ENCODE results near the gene BLOC1S5.

Gene BLOC1S5

GRCh38 chr6:8023638-8024037 lies 40.6 kb downstream of the BLOC1S5 start:
- Histone ChIP-seq H3K4me2 (ENCODE audit: low read length, poor library complexity, severe bottlenecking) (no peak overlapping the region), H2BK5ac (ENCODE audit: low read depth, low read length, poor library complexity, severe bottlenecking) (no peak overlapping the region), H4K8ac (ENCODE audit: low read length) (no peak overlapping the region), H2AFZ (ENCODE audit: low read depth, low read length) (no peak overlapping the region), H3K4me3 (ENCODE audit: insufficient read depth in 1 of 2, low read depth in 1 of 2, low read length in 2 of 2) (no peak overlapping the region), H2BK15ac (ENCODE audit: low read depth, poor library complexity, severe bottlenecking) (no peak overlapping the region), H2BK12ac (ENCODE audit: low read length in 2 of 2) (no peak overlapping the region), H3K4ac (ENCODE audit: low read depth in 1 of 2, low read length in 2 of 2) (no peak overlapping the region), H3K4me1 (ENCODE audit: control insufficient read depth, insufficient read depth, low read depth, low read length) (peaks cover 2% of the 10 kb centered on the region), H3K27ac (ENCODE audit: low read length, poor library complexity, severe bottlenecking) (no peak overlapping the region), H3K23ac (ENCODE audit: low read length in 2 of 2) (no peak overlapping the region), H3K14ac (ENCODE audit: low read length in 2 of 2) (no peak overlapping the region), H3K79me1 (replicated peaks; ENCODE audit: low read length, poor library complexity, severe bottlenecking) (peaks cover 11% of the 10 kb centered on the region), H2AK5ac (ENCODE audit: low read length, severe bottlenecking) (no peak overlapping the region), H3K27me3 (ENCODE audit: control insufficient read depth in 1 of 2, insufficient read depth in 1 of 2, low read length in 2 of 2) (no peaks in the 10 kb centered on the region), H3K9me3 (ENCODE audit: control insufficient read depth, low read length) (no peaks in the 10 kb centered on the region), H3K9ac (ENCODE audit: low read length) (no peak overlapping the region), H3K36me3 (ENCODE audit: control insufficient read depth in 1 of 2, insufficient read depth in 2 of 2, low read depth in 1 of 2, low read length in 2 of 2) (peaks cover 0 to 3% of the 10 kb centered on the region in 2 experiments), H4K91ac (ENCODE audit: low read length) (no peak overlapping the region), H2BK120ac (ENCODE audit: low read depth, low read length) (no peak overlapping the region), H3K18ac (ENCODE audit: low read depth in 1 of 2, low read length in 2 of 2) (no peak overlapping the region)
- no peak for DNase-seq
- 88% methylated on average over 2 of the region's 2 CpGs for whole genome bisulfite sequencing

GRCh38 chr6:8020083-8020482 lies 44.1 kb downstream of the BLOC1S5 start:
- DNase-seq, result no peak

GRCh38 chr6:8017705-8018104 lies 46.5 kb downstream of the BLOC1S5 start:
- no peak overlapping the region for H2BK15ac ChIP-seq (ENCODE audit: low read depth, poor library complexity, severe bottlenecking)
- H2BK120ac ChIP-seq (ENCODE audit: low read depth, low read length), result no peak overlapping the region
- no peaks in the 10 kb centered on the region for H3K9me3 ChIP-seq (ENCODE audit: control insufficient read depth, low read length)
- no peak overlapping the region for H3K14ac ChIP-seq (ENCODE audit: low read length in 2 of 2)
- no peak overlapping the region for H3K27ac ChIP-seq (ENCODE audit: low read length, poor library complexity, severe bottlenecking)
- H3K4ac ChIP-seq (ENCODE audit: low read depth in 1 of 2, low read length in 2 of 2), result no peak overlapping the region
- H2AFZ ChIP-seq (ENCODE audit: low read depth, low read length), result no peak overlapping the region
- peaks cover 14% of the 10 kb centered on the region for H3K79me1 ChIP-seq (replicated peaks; ENCODE audit: low read length, poor library complexity, severe bottlenecking)
- H3K18ac ChIP-seq (ENCODE audit: low read depth in 1 of 2, low read length in 2 of 2), result no peak overlapping the region
- peaks cover 0 to 18% of the 10 kb centered on the region in 2 experiments for H3K36me3 ChIP-seq (ENCODE audit: control insufficient read depth in 1 of 2, insufficient read depth in 2 of 2, low read depth in 1 of 2, low read length in 2 of 2)
- no peak overlapping the region for H2BK5ac ChIP-seq (ENCODE audit: low read depth, low read length, poor library complexity, severe bottlenecking)
- H3K4me1 ChIP-seq (ENCODE audit: control insufficient read depth, insufficient read depth, low read depth, low read length), result no peaks in the 10 kb centered on the region
- H3K27me3 ChIP-seq (ENCODE audit: control insufficient read depth in 1 of 2, insufficient read depth in 1 of 2, low read length in 2 of 2), result no peaks in the 10 kb centered on the region
- no peak overlapping the region for H3K9ac ChIP-seq (ENCODE audit: low read length)
- no peak overlapping the region for H3K4me2 ChIP-seq (ENCODE audit: low read length, poor library complexity, severe bottlenecking)
- no peak overlapping the region for H3K4me3 ChIP-seq (ENCODE audit: insufficient read depth in 1 of 2, low read depth in 1 of 2, low read length in 2 of 2)
- no peak overlapping the region for H3K23ac ChIP-seq (ENCODE audit: low read length in 2 of 2)
- H4K8ac ChIP-seq (ENCODE audit: low read length), result no peak overlapping the region
- no peak overlapping the region for H4K91ac ChIP-seq (ENCODE audit: low read length)
- no peak overlapping the region for H2AK5ac ChIP-seq (ENCODE audit: low read length, severe bottlenecking)
- WGBS, result 93% methylated on average over 6 of the region's 7 CpGs
- DNase-seq, result no peak
- H2BK12ac ChIP-seq (ENCODE audit: low read length in 2 of 2), result no peak overlapping the region

More at GRCh38 chr6:8020083-8020482, 44.1 kb downstream of the BLOC1S5 start:
- no peak overlapping the region for H3K14ac ChIP-seq (ENCODE audit: low read length in 2 of 2)
- no peaks in the 10 kb centered on the region for H3K9me3 ChIP-seq (ENCODE audit: control insufficient read depth, low read length)
- H3K4me3 ChIP-seq (ENCODE audit: insufficient read depth in 1 of 2, low read depth in 1 of 2, low read length in 2 of 2), result no peak overlapping the region
- peaks cover 0 to 6% of the 10 kb centered on the region in 2 experiments for H3K36me3 ChIP-seq (ENCODE audit: control insufficient read depth in 1 of 2, insufficient read depth in 2 of 2, low read depth in 1 of 2, low read length in 2 of 2)
- no peak overlapping the region for H3K27ac ChIP-seq (ENCODE audit: low read length, poor library complexity, severe bottlenecking)
- no peak overlapping the region for H3K4ac ChIP-seq (ENCODE audit: low read depth in 1 of 2, low read length in 2 of 2)
- no peak overlapping the region for H4K91ac ChIP-seq (ENCODE audit: low read length)
- H3K4me1 ChIP-seq (ENCODE audit: control insufficient read depth, insufficient read depth, low read depth, low read length), result peaks cover under 1% of the 10 kb centered on the region
- WGBS, result 81% methylated on average over 3 of the region's 4 CpGs
- H3K18ac ChIP-seq (ENCODE audit: low read depth in 1 of 2, low read length in 2 of 2), result no peak overlapping the region
- H2AK5ac ChIP-seq (ENCODE audit: low read length, severe bottlenecking), result no peak overlapping the region
- H3K79me1 ChIP-seq (replicated peaks; ENCODE audit: low read length, poor library complexity, severe bottlenecking), result peaks cover 14% of the 10 kb centered on the region
- no peak overlapping the region for H2BK120ac ChIP-seq (ENCODE audit: low read depth, low read length)
- H3K23ac ChIP-seq (ENCODE audit: low read length in 2 of 2), result no peak overlapping the region
- H2AFZ ChIP-seq (ENCODE audit: low read depth, low read length), result no peak overlapping the region
- H2BK15ac ChIP-seq (ENCODE audit: low read depth, poor library complexity, severe bottlenecking), result no peak overlapping the region
- H2BK5ac ChIP-seq (ENCODE audit: low read depth, low read length, poor library complexity, severe bottlenecking), result no peak overlapping the region
- no peak overlapping the region for H4K8ac ChIP-seq (ENCODE audit: low read length)
- H2BK12ac ChIP-seq (ENCODE audit: low read length in 2 of 2), result no peak overlapping the region
- no peaks in the 10 kb centered on the region for H3K27me3 ChIP-seq (ENCODE audit: control insufficient read depth in 1 of 2, insufficient read depth in 1 of 2, low read length in 2 of 2)
- no peak overlapping the region for H3K4me2 ChIP-seq (ENCODE audit: low read length, poor library complexity, severe bottlenecking)
- no peak overlapping the region for H3K9ac ChIP-seq (ENCODE audit: low read length)

- no peaks in the 10 kb centered on the region for H3K27me3 ChIP-seq (ENCODE audit: control insufficient read depth in 1 of 2, insufficient read depth in 1 of 2, low read length in 2 of 2)
- H2AK5ac ChIP-seq (ENCODE audit: low read length, severe bottlenecking), result no peak overlapping the region
- no peak overlapping the region for H2AFZ ChIP-seq (ENCODE audit: low read depth, low read length)
- H4K8ac ChIP-seq (ENCODE audit: low read length), result no peak overlapping the region
- no peak overlapping the region for H3K27ac ChIP-seq (ENCODE audit: low read length, poor library complexity, severe bottlenecking)
- no peak overlapping the region for H3K4ac ChIP-seq (ENCODE audit: low read depth in 1 of 2, low read length in 2 of 2)
- no peak overlapping the region for H3K9ac ChIP-seq (ENCODE audit: low read length)
- H3K23ac ChIP-seq (ENCODE audit: low read length in 2 of 2), result no peak overlapping the region
- H2BK120ac ChIP-seq (ENCODE audit: low read depth, low read length), result no peak overlapping the region
- H4K91ac ChIP-seq (ENCODE audit: low read length), result no peak overlapping the region
- H3K14ac ChIP-seq (ENCODE audit: low read length in 2 of 2), result no peak overlapping the region
- DNase-seq, result no peak
- H2BK15ac ChIP-seq (ENCODE audit: low read depth, poor library complexity, severe bottlenecking), result no peak overlapping the region
- no peak overlapping the region for H3K18ac ChIP-seq (ENCODE audit: low read depth in 1 of 2, low read length in 2 of 2)
- no peak overlapping the region for H3K4me2 ChIP-seq (ENCODE audit: low read length, poor library complexity, severe bottlenecking)
- H3K4me3 ChIP-seq (ENCODE audit: insufficient read depth in 1 of 2, low read depth in 1 of 2, low read length in 2 of 2), result no peak overlapping the region
- H3K79me1 ChIP-seq (replicated peaks; ENCODE audit: low read length, poor library complexity, severe bottlenecking), result peaks cover 14% of the 10 kb centered on the region
- H2BK12ac ChIP-seq (ENCODE audit: low read length in 2 of 2), result no peak overlapping the region
- no peak overlapping the region for H2BK5ac ChIP-seq (ENCODE audit: low read depth, low read length, poor library complexity, severe bottlenecking)
- H3K9me3 ChIP-seq (ENCODE audit: control insufficient read depth, low read length), result no peaks in the 10 kb centered on the region
- 84% methylated on average over 9 of the region's 9 CpGs for WGBS
- no peaks in the 10 kb centered on the region for H3K4me1 ChIP-seq (ENCODE audit: control insufficient read depth, insufficient read depth, low read depth, low read length)
- H3K36me3 ChIP-seq (ENCODE audit: control insufficient read depth in 1 of 2, insufficient read depth in 2 of 2, low read depth in 1 of 2, low read length in 2 of 2), result peaks cover 0 to 18% of the 10 kb centered on the region in 2 experiments
Observed at GRCh38 chr6:8017276-8017701, 46.9 kb downstream of the BLOC1S5 start.

All from mesenchymal stem cell (in vitro differentiated cells and primary cell).